ENCODE results near the gene IL21R.

IL21R gene

DNA sequence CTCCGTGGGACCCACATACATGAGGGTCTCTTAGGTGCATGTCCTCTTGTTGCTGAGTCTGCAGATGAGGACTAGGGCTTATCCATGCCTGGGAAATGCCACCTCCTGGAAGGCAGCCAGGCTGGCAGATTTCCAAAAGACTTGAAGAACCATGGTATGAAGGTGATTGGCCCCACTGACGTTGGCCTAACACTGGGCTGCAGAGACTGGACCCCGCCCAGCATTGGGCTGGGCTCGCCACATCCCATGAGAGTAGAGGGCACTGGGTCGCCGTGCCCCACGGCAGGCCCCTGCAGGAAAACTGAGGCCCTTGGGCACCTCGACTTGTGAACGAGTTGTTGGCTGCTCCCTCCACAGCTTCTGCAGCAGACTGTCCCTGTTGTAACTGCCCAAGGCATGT lies 38.2 kb upstream of the IL21R start:
- ChIA-PET POLR2A (no interaction called here), CTCF (no interaction called here)
- Histone ChIP-seq H3K4me3 (ENCODE audit: low read depth, low read length) (no peak overlapping the region), H3K9me3 (ENCODE audit: control insufficient read depth, insufficient read depth, low read depth, low read length) (no peaks in the 10 kb centered on the region), H3K27ac (ENCODE audit: extremely low read depth, low read depth, low read length) (no peak overlapping the region), H3K4me1 (ENCODE audit: control insufficient read depth, insufficient read depth, low read length) (no peaks in the 10 kb centered on the region; the same call in 1 of the 2 replicates), H3K36me3 (ENCODE audit: control insufficient read depth in 2 of 2, insufficient read depth in 1 of 2, low read length in 2 of 2) (peaks cover 0 to 16% of the 10 kb centered on the region in 2 experiments; a peak in 1 of 3 replicates)
- TF ChIP-seq OVOL3 (tag by site-specific recombination; IDR thresholded peaks at IDR 0.05) (no peak), ZNF2 (tag by site-specific recombination; IDR thresholded peaks at IDR 0.05) (no peak), ZBTB8A (tag by site-specific recombination; IDR thresholded peaks at IDR 0.05) (no peak), ZNF747 (tag by site-specific recombination; IDR thresholded peaks at IDR 0.05) (no peak), KLF1 (tag by site-specific recombination; IDR thresholded peaks at IDR 0.05) (no peak), GLIS2 (tag by site-specific recombination; IDR thresholded peaks at IDR 0.05) (no peak), ZNF549 (tag by site-specific recombination; IDR thresholded peaks at IDR 0.05) (no peak), ZSCAN30 (tag by site-specific recombination; IDR thresholded peaks at IDR 0.05) (no peak), ZNF404 (tag by site-specific recombination; IDR thresholded peaks at IDR 0.05) (no peak), ZNF423 (tag by site-specific recombination; IDR thresholded peaks at IDR 0.05) (no peak), ZXDB (tag by site-specific recombination; IDR thresholded peaks at IDR 0.05) (no peak), HOXA7 (CRISPR knock-in tag; IDR thresholded peaks at IDR 0.05; ENCODE audit: borderline replicate concordance) (no peak)
- TF ChIP-seq, protein P1, sequence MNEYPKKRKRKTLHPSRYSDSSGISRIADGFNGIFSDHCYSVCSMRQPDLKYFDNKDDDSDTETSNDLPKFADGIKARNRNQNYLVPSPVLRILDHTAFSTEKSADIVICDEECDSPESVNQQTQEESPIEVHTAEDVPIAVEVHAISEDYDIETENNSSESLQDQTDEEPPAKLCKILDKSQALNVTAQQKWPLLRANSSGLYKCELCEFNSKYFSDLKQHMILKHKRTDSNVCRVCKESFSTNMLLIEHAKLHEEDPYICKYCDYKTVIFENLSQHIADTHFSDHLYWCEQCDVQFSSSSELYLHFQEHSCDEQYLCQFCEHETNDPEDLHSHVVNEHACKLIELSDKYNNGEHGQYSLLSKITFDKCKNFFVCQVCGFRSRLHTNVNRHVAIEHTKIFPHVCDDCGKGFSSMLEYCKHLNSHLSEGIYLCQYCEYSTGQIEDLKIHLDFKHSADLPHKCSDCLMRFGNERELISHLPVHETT (tag by site-specific recombination; IDR thresholded peaks at IDR 0.05): no peak
- TF ChIP-seq, protein P2, sequence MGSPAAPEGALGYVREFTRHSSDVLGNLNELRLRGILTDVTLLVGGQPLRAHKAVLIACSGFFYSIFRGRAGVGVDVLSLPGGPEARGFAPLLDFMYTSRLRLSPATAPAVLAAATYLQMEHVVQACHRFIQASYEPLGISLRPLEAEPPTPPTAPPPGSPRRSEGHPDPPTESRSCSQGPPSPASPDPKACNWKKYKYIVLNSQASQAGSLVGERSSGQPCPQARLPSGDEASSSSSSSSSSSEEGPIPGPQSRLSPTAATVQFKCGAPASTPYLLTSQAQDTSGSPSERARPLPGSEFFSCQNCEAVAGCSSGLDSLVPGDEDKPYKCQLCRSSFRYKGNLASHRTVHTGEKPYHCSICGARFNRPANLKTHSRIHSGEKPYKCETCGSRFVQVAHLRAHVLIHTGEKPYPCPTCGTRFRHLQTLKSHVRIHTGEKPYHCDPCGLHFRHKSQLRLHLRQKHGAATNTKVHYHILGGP (tag by site-specific recombination; IDR thresholded peaks at IDR 0.05): no peak
- TF ChIP-seq, protein P3, sequence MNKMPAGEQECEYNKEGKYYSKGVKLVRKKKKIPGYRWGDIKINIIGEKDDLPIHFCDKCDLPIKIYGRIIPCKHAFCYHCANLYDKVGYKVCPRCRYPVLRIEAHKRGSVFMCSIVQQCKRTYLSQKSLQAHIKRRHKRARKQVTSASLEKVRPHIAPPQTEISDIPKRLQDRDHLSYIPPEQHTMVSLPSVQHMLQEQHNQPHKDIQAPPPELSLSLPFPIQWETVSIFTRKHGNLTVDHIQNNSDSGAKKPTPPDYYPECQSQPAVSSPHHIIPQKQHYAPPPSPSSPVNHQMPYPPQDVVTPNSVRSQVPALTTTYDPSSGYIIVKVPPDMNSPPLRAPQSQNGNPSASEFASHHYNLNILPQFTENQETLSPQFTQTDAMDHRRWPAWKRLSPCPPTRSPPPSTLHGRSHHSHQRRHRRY (tag by site-specific recombination; IDR thresholded peaks at IDR 0.05): no peak

DNA sequence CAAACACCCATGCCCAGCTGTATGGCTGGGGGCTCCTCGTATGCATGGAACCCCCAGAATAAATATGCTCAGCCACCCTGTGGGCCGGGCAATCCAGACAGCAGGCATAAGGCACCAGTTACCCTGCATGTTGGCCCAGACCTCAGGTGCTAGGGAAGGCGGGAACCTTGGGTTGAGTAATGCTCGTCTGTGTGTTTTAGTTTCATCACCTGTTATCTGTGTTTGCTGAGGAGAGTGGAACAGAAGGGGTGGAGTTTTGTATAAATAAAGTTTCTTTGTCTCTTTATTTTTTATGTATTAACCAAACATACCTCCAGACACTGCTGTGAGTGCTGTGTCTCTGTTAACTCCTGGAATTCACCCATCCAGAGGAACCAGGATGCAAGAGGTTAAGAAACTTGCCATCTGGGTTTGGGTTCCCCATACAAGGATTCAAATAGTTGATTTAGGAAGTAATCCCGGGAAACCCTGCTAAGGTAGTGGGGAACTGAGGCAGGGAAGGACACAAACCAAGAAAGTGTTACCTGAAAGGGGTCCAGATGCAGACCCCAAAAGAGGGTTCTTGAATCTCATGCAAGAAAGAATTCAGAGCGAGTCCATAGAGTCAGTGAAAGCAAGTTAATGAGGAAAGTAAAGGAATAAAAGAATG lies 37.4 kb upstream of the IL21R start:
- no peaks in the 10 kb centered on the region; the same call in 1 of the 2 replicates for H3K4me1 ChIP-seq (ENCODE audit: control insufficient read depth, insufficient read depth, low read length)
- H3K4me3 ChIP-seq (ENCODE audit: low read depth, low read length): no peak overlapping the region
- no peak overlapping the region for H3K27ac ChIP-seq (ENCODE audit: extremely low read depth, low read depth, low read length)
- peaks cover 0 to 8% of the 10 kb centered on the region in 2 experiments; a peak in 1 of 3 replicates for H3K36me3 ChIP-seq (ENCODE audit: control insufficient read depth in 2 of 2, insufficient read depth in 1 of 2, low read length in 2 of 2)
- CTCF ChIA-PET: interaction anchor here (0.6 kb wide), 1 partner anchor 83 kb away, joined by 3 read pairs; no protein-coding TSS in a partner anchor
- POLR2A ChIA-PET: no interaction called here
- H3K9me3 ChIP-seq (ENCODE audit: control insufficient read depth, insufficient read depth, low read depth, low read length): no peaks in the 10 kb centered on the region
- no peak for TF ChIP-seq INSM2 (tag by site-specific recombination; IDR thresholded peaks at IDR 0.05)
- TF ChIP-seq ZNF423 (tag by site-specific recombination; IDR thresholded peaks at IDR 0.05): no peak
- no peak for TF ChIP-seq ZNF350 (tag by site-specific recombination; IDR thresholded peaks at IDR 0.05)
- no peak for TF ChIP-seq ZNF664 (tag by site-specific recombination; IDR thresholded peaks at IDR 0.05)
- TF ChIP-seq, protein P4, sequence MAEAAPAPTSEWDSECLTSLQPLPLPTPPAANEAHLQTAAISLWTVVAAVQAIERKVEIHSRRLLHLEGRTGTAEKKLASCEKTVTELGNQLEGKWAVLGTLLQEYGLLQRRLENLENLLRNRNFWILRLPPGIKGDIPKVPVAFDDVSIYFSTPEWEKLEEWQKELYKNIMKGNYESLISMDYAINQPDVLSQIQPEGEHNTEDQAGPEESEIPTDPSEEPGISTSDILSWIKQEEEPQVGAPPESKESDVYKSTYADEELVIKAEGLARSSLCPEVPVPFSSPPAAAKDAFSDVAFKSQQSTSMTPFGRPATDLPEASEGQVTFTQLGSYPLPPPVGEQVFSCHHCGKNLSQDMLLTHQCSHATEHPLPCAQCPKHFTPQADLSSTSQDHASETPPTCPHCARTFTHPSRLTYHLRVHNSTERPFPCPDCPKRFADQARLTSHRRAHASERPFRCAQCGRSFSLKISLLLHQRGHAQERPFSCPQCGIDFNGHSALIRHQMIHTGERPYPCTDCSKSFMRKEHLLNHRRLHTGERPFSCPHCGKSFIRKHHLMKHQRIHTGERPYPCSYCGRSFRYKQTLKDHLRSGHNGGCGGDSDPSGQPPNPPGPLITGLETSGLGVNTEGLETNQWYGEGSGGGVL (tag by site-specific recombination; IDR thresholded peaks at IDR 0.05): no peak
- TF ChIP-seq, protein P5, sequence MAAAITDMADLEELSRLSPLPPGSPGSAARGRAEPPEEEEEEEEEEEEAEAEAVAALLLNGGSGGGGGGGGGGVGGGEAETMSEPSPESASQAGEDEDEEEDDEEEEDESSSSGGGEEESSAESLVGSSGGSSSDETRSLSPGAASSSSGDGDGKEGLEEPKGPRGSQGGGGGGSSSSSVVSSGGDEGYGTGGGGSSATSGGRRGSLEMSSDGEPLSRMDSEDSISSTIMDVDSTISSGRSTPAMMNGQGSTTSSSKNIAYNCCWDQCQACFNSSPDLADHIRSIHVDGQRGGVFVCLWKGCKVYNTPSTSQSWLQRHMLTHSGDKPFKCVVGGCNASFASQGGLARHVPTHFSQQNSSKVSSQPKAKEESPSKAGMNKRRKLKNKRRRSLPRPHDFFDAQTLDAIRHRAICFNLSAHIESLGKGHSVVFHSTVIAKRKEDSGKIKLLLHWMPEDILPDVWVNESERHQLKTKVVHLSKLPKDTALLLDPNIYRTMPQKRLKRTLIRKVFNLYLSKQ (tag by site-specific recombination; IDR thresholded peaks at IDR 0.05; ENCODE audit: borderline replicate concordance): no peak
- TF ChIP-seq ZNF621 (tag by site-specific recombination; IDR thresholded peaks at IDR 0.05): no peak
- TF ChIP-seq, protein P6, sequence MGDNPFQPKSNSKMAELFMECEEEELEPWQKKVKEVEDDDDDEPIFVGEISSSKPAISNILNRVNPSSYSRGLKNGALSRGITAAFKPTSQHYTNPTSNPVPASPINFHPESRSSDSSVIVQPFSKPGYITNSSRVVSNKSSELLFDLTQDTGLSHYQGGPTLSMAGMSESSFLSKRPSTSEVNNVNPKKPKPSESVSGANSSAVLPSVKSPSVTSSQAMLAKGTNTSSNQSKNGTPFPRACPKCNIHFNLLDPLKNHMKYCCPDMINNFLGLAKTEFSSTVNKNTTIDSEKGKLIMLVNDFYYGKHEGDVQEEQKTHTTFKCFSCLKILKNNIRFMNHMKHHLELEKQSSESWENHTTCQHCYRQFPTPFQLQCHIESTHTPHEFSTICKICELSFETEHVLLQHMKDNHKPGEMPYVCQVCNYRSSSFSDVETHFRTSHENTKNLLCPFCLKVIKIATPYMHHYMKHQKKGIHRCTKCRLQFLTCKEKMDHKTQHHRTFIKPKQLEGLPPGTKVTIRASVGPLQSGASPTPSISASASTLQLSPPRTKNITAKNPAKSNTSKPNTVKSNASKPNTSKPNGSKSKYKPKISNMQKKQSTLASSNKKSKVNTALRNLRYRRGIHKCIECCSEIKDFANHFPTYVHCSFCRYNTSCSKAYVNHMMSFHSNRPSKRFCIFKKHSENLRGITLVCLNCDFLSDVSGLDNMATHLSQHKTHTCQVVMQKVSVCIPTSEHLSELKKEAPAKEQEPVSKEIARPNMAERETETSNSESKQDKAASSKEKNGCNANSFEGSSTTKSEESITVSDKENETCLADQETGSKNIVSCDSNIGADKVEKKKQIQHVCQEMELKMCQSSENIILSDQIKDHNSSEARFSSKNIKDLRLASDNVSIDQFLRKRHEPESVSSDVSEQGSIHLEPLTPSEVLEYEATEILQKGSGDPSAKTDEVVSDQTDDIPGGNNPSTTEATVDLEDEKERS (tag by site-specific recombination; IDR thresholded peaks at IDR 0.05): no peak

Measured in HEK293 (cell line).